HCEC 1CT (cell line): ENCODE data around the gene HES7.
A peak's percentile ranks its signal among the peaks of the same experiment; 100 is the strongest.
"Not testable (repeated sequence)": the region's sequence is repeated elsewhere in the genome, so short reads cannot be mapped to it uniquely, and the experiment has no call there.

Experiments used
- DNase-seq: peaks from one replicate; pipeline ENCODE4 v3.0.0-alpha.2; 2017

Gene HES7

DNA sequence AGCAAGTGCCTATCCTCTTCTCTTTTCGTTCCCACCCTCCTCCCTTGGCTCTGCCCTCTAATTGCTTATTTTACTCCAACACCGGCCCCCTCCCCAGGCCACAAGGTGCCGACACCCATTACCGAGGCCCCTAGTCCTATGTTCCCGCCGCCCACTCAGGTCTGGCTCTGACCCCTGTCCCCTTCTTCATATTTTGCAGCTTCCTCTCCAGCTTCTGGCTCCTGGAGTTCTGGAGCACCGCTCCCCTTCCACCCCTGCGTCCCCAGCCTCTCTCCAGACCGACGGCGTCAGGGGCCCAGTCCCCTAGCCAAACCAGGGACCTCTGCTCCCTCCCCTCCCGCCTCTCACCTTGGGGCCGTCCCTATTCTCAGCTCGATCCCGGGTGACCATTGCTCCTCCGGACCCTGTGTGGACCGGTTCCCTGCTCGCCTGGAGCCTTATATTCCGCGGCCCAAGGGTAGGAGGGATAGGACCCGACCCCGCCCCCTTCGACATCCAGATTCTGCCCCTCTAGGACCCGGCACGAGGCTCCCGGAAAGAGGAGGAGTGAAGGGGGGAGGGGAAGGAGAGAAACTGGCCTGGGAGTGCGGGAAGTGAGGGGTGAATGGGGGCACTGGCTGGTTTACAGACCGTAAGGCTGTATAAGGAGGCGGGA, at the start of gene HES7:
Gene HES7, minus strand, starts transcription at position 412 of the 655 bp plus-strand sequence. Its CDS starts 22 bp downstream, at position 390.
- no peak for DNase-seq

DNA sequence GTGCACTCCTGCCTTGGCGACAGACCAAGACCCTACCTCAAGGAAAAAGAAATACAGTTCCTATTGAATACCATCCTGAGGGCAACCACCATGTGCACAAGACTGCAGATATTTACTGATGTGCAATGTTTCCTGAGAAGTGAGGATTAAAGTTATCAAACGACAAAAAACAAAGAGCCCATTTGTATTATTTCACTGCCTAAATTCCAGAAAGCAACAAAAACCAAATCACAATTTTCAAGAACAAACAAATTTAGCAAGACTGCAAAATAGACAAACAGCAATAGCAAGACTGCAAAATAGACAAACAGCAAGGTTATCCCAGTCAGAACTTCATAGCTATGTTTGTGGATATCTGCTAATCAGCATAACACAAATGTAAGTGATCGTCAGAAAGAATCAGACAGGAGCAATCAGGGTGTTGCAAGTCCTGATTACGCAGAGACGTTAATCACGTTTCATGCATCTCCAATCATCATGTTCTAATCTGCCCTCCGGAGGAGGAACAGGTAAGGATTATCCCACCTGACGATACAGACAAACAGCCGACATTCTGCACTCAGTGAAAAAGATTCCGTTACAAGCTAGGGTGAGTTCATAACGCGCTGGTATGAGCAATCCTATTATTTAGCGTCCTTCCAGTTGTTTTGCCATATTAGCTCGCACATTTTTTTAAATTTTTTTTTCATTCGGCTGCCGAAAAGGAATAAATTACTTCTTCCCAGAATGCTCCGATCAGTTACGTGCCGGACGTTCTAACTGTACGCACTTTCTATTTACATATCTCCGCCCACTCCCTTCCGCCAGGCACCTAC, 49.4 kb upstream of the HES7 start:
- DNase-seq = peak; percentile 97

DNA sequence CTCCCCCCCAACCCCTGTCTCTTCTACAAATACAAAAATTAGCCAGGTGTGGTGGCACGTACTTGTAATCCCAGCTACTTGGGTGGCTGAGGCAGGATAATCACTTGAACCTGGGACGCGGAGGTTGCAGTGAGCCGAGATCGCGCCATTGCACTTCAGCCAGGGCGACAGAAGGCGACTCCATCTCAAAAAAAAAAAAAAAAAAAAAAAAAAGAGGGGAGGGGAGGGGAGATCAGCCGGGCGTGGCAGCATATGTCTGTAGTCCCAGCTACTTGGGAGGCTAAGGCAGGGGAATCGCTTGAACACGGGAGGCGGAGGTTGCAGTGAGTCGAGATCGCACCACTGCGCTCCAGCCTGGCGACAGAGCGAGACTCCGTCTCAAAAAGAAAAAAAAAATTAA, 46.3 kb upstream of the HES7 start:
- DNase-seq = not testable (repeated sequence)

DNA sequence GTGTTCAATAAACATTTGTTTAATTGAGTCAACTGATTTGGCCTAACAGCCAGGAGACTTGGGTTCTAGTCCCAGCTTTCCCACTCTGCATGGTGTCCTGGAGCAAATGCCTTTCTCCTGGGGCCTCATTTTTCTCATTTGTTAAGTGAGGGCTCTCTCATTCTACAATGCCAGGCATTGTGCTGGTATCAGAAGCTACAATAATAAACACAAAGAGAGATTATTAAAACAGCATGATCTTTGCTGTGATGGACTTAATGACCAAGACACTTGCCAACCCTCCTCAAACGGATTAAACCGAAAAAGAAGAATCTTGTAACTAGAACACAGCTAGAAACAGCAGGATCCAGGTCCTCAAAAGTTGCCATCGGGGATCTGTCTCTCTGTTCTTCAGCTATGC, 43.6 kb upstream of the HES7 start:
- DNase-seq = no peak

DNA sequence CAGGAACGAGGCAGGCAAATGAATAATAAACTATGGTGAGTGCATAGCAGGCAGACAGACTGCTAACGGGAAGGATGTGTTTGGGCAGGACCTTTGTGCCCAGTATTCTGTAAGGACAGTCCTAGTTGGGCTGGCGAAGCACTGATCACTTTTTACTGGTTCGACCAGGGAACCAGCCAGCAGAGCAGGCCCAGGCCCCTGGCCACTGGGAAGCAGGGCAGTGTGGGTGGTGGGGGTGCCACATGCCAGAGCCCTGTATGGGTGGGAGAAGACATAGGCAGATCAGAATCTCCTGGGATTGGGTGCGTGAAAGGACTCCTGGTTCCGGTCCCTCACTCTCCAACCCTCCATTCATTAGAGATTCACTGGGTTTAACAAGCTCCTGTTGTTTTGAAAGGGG, 42.8 kb upstream of the HES7 start:
- DNase-seq = no peak

DNA sequence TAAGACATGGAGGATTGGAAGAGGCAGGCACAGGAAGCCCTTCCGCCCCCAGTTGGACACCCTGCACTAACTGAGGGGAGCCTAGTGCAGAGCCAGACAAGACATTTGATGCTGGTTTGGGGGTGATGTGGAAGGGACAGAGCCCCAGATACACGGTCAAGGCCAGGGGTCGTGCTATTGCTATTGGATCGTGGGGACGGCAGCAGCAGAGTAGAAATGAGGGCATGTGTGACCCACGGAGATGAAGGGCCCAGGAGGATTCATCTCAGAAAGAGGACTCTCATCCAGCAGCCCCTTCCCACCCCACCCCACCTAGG, 40.9 kb upstream of the HES7 start:
- DNase-seq = no peak

- peak; percentile 51 for DNase-seq
Measured at GRCh38 chr17:8163978-8164814, 40.3 kb upstream of the HES7 start.

- DNase-seq = no peak
Measured at GRCh38 chr17:8162997-8163977, 39.4 kb upstream of the HES7 start.

GRCh38 chr17:8162233-8162996, 38.5 kb upstream of the HES7 start, which contains the start of gene VAMP2:
VAMP2 (minus strand) TSS chr17:8162948; CDS start chr17:8162879, 69 bp downstream.
- peak; percentile 62 for DNase-seq

DNA sequence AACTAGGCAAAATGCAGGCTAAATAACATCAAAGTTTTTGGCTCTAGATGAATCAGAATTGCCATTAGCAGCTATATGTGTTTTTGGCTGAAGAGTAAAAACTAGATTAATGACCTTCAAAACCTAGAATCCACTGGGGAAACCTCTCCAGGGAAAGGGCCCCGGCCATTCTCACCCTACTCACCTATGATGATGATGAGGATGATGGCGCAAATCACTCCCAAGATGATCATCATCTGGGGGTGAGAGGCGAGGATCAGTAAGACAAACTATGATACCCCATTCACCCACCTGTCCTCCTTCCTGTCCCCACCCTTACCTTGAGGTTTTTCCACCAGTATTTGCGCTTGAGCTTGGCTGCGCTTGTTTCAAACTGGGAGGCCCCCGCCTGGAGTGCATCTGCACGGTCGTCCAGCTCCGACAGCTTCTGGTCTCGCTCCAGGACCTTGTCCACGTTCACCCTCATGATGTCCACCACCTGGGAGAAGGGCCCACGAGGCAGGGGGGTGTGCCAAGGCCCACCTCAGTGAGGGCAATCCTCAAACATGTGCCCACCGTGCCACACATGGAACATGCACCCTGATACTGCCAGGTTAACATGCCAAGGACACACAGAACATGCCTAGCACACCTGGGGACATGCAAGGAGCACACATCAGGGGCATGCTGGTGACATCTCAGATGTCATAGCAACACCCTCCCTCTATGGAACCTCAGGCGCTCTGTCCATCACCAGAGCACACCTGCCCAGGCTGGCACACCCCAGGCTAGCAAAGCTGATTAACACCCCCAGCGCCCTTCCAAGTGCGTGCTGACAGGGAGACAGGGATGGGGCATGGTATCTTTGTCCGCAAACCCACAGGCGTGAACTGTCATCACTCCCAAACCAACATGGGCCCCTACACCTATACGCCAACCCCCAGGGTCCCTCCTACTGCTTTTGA, 37.7 kb upstream of the HES7 start:
- DNase-seq = no peak

DNA sequence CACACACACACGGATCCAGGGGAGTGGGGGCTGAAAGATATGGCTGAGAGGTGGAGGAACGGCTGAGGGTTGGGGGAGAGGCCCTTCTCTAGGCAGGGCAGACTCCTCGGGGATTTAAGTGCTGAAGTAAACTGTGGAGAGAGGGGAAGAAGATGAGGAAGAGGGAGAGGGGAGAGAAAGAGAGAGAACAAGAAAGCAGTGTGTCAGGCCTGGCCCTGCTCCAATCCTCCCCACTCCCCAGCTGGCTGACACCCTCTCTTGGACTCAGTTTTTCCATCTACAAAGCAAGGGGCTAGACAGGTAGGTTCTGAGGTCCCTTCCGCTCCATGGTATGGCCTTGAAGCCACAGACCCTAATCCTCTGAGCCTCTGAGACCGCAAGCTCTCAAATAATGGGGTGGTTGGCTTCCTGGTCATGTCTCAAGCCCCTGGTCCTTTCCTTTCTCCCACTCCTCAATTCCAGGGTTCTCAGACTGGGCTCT, 36.9 kb upstream of the HES7 start:
- DNase-seq = no peak

GRCh38 chr17:8160224-8160577, 36.3 kb upstream of the HES7 start:
- no peak for DNase-seq

GRCh38 chr17:8159459-8160223, 35.7 kb upstream of the HES7 start:
- DNase-seq = no peak

DNA sequence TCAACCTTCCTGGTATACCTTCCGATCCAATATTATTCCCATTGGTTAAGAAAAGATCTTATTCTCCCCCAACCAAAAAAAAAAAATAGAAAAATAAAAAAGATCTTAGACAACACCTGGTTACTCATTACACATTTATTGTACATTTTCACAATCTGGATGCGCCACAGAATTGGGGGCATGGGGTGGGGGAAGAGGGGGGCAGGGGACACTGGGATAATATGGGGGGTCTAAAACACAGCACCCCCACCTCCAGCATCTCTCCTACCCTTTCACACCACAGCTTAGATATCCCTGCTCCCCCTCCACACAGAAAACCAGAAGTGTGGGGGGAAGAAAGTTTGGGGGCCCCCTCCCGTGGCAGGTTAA, 35.1 kb upstream of the HES7 start:
- DNase-seq = no peak

GRCh38 chr17:8158267-8159031, 34.5 kb upstream of the HES7 start:
- DNase-seq = peak; percentile 70

DNA sequence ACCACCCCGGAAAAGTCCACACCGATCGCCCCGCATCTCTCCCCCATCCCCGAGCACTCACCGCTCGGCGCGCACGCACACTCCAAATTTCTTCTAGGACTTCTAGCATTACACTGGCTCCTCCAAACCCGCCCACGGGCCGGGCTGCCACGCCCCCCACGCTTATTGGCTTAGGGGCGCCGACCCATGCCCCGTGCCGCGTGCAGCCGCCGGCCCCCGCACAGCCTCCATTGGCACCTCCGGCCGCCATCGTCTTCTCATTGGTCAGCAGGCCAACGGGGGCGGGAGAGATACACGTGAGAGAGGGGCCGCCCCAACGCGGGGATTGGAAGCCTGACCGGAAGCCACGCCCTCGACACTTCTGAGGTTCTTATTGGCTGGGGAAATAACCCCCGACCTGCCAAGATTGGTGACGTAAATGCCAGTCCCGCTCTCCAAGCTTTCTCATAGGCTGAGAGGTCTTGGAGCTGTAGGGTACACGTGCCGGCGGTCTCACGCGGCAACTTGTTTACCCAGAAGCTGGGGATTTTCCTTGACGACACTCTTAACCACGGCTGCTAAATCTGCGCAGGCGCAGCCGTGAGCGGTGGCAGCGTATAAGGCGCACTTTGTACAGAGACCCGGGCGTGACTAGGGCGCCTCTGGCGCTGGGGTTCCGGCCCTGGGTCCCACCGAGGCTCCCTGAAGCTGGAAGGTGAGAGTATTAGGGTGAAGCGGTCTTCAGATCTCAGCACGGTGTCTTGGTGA, 32.5 kb upstream of the HES7 start:
- peak; percentile 100 for DNase-seq

- DNase-seq = no peak
Measured at GRCh38 chr17:8155996-8156245, 32.0 kb upstream of the HES7 start.
